Skin epidermis (tissue), 12 donors: ENCODE results near the gene PACRG.
"Not testable (repeated sequence)": the region's sequence is repeated elsewhere in the genome, so short reads cannot be mapped to it uniquely, and the experiment has no call there.

Source experiments
- H3K27ac ChIP-seq, 21 experiments: fragments of 200-600 bp; sonication (generic) in 11 of 21; one replicate each; pipeline ENCODE4 v1.5.0; 2020; ENCODE audit warnings: mild to moderate bottlenecking in 3 of 21, inconsistent platforms in 2 of 21, moderate library complexity in 2 of 21
- H3K4me3 ChIP-seq, 7 experiments: fragments of 200-600 bp; sonication (generic) in 2 of 7; one replicate each; pipeline ENCODE4 v1.5.0; 2020; ENCODE audit warnings: inconsistent platforms in 2 of 7, mild to moderate bottlenecking in 2 of 7, moderate library complexity in 1 of 7

Gene PACRG

DNA sequence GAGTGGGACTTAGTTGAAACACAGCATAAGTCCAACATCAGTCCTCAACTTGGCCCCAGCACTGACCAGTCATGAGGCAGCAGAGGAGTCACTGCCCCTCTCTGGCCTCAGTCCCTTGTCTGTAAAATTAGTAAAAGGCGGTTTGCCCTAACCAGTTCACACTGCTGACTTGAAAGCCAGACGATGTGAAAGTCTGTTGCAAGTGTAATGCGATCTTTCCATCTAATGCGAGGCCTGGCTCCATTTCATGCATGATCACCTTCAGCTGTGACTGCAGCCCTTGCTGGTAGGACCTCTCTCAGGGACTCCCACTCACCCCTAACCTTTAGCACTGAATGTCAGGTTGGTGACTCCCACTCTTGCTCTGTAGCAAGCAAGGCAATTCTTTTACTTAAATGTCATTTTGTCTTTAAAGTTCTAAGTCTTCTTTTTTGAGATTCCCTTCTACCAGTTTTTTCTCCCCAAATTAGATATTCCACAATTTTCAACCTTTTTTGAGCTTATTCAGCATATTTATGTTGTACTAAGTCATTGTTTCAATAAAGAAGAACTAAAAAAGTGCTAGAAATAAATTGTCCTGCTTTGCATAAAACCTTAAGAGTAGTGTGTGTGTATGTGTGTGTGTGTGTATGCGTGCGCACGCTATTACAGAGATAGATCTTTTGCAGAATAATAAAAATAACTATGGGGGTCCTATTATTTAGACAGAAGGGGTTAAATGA is 245.5 kb downstream of the PACRG start:
- Histone ChIP-seq H3K4me3 (no peak overlapping the region), H3K27ac (no peak overlapping the region)

DNA sequence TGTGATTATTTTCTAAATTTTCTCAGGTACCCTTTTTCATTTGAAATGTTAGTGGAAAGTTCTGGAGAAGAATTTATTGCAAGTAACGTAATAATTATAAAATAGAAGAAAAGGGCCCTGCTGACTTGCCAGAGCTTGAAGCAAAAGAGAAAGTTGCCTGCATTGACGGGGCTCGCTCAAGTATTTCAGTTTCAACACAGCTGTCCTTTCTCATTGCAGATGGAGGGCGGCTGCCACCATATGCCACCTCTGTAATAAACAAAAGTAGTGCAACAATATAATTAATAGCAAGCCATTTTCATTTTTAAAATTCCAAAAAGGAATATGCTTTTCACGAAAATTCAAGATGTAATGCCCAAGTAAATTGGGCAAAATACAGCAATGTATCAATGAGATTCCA is 246.2 kb downstream of the PACRG start:
- H3K4me3 ChIP-seq, result no peak overlapping the region
- no peak overlapping the region for H3K27ac ChIP-seq

DNA sequence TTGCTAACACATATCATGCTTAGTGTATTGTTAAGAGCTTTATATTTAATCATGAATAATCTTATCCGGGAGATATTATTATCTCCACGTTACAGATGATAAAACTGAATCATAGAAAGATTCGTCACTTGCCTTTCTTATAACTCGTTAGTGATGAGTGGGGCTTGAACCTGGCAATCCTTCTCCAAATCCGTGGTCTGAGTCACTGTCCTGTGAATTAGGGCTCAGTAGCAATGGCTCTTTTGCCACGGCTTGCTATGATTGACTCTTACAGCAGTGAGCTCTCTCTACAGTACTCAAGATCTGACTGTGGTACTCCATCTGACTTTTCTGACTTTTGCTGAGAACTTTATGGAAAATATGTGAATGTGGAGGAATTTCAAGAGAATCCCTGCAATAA is 246.9 kb downstream of the PACRG start:
- no peak overlapping the region for H3K4me3 ChIP-seq
- H3K27ac ChIP-seq, result no peak overlapping the region

DNA sequence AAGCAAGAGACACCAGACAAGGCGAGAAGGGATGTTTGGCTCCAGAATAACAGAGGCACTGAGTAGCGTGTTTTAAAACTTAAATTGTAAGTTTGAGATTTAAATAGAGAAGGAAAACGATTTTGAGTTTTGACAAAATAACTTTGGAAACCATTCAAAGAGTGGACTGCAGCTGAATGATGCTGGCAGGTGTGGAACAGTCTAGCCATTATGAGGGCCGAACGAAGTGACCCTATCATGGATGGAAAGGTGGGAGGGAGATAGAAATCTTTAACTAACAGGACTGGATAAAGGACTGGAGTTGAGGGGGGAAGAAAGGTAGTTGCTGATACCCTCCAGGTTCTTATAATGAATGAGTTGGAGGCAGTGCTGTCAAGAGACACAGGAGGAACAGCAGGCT is 248.4 kb downstream of the PACRG start:
- H3K27ac ChIP-seq, result no peak overlapping the region
- no peak overlapping the region for H3K4me3 ChIP-seq

DNA sequence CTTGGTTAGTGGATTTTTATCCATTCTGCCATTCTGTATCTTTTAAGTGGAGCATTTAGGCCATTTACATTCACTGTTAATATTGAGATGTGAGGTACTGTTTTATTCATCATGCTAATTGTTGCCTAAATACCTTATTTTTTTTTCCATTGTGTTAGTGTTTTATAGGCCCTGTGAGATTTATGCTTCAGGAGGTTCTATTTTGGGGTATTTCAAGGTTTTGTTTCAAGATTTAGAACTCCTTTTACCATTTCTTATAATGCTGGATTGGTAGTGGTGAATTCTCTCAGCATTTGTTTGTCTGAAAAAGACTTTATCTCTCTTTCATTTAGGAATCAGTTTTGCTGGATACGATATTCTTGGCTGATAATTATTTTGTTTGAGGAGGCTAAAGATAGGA is 255.5 kb downstream of the PACRG start:
- not testable (repeated sequence) for H3K4me3 ChIP-seq, H3K27ac ChIP-seq

DNA sequence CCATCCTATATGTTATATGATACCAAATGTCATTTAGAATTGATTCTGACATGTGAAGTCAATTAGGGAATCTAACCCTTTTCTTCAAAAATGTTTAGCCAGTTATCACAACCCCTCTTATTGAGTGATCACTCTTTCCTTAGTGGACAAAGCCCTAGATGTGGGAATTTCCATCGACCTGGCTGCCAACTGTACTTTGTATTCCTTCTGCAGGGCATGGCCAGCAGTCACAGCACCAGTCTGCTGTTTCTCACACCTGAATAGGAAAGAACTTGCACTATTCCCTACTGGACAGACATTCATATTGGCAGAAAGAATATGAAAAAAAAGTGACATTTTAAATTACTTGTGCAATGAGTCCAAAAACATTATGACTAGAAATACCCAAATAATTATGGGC is 271.0 kb downstream of the PACRG start:
- Histone ChIP-seq H3K4me3 (no peak overlapping the region), H3K27ac (no peak overlapping the region)

DNA sequence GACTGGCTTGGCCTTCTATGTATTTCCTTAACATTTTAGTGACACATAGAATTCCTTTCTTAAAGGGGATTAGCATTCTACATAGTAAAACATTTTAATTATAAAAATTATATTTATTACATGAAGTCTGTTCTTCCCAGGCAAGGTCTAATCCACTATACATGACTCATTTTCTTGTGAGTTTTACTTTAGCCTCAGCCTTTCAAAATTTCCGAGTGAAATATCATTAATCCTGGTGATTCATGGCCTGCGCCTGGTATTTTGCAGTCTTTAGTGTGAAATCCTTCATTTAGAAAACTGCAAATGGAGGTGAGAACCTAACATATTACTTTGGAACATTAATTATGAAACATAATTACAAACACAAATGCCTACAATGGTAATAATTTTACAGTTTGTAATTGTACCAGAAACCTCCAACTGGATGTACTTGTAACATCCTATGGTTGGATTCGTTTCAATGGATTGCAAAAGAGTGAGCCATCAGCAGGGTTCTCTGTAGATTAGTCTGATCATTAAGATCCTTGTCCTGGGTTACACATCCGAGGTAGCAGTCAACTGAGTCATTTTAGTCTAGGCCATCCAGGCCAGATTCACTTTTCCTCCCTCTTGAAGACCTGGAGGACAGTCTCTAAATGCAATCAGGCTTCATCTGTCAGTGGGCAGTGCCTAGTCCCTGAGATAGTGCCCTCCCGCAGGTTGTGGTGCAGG is 272.0 kb downstream of the PACRG start:
- H3K27ac ChIP-seq, result peak overlapping the region in 1 of 21 experiments; percentile 45

DNA sequence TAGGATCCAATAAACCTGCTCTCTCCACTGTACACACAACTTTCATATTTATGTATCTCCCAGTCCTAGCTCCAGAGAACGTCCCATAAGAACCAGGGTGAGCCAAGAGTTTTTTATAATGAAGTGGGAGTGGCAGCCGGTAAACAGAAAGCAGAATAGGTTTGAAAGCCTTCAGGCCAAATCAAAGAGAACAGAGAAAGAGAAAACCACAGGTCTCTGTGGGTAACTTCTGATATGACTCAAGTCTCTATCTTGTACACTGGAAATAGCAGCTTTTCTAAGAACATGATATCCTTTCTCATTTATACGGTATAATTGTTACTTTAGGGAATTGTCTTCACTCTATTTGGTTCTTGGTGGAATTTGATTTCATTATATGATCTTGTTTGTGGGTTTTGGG is 273.6 kb downstream of the PACRG start:
- Histone ChIP-seq H3K4me3 (no peak overlapping the region), H3K27ac (no peak overlapping the region)

More for the DNA sequence above, 272.0 kb downstream of the PACRG start:
- no peak overlapping the region for H3K4me3 ChIP-seq

DNA sequence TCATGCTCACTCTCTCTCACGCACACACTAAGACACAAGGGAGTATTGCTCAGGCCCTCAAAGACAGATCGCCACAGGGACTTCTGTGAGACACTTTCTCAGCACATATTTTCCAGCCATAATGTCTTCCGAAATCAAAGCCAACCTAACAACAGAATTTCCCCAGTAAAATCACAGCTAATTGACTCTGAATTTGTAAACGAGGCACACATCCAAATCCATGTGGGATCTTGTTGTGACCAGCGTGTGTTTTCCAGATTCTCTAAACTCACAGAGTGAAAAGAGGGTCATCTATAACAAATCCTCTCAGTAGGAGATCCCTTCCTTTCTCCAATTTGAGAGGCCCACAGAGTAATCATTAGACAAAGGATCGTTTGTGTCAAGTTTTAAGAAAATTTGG is 280.4 kb downstream of the PACRG start:
- H3K27ac ChIP-seq, result no peak overlapping the region
- no peak overlapping the region for H3K4me3 ChIP-seq

DNA sequence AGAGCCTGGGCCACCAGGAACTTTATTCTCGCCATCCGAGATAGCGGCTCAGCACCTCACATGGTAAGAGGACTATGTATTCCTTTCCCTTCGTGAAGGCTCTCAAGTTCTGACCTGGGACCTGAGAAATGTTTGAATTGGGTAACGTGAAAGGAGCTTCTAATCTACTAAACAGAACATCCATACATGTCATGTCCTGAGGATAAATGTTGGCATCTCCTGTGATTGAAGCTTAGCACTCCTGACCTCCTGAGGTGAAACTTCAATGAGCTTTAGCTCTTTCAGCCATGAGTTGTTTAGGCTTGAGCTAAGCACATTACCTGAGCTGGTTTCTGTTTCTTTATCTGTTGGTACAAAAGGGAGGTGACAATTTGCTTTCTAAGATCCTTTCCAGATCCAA is 280.9 kb downstream of the PACRG start:
- Histone ChIP-seq H3K27ac (no peak overlapping the region), H3K4me3 (no peak overlapping the region)

DNA sequence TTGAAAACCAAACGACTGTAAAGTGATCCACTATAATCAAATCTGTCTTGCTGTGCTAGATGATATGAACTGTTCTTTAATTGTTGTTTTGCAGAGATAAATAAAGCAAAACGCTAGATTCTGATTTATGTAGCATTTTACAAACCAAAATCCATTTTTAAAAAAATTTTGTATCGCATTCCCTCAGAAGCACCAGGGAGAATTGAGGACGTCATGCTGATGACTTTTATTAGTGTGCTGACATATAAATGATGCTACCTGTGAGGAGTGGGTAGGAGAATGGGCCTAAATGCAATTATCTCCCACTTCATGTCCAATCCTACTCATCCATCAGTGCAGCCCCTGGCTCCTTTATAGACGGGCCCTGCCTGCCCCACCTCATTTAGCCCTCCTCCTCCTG is 282.4 kb downstream of the PACRG start:
- no peak overlapping the region for H3K27ac ChIP-seq

DNA sequence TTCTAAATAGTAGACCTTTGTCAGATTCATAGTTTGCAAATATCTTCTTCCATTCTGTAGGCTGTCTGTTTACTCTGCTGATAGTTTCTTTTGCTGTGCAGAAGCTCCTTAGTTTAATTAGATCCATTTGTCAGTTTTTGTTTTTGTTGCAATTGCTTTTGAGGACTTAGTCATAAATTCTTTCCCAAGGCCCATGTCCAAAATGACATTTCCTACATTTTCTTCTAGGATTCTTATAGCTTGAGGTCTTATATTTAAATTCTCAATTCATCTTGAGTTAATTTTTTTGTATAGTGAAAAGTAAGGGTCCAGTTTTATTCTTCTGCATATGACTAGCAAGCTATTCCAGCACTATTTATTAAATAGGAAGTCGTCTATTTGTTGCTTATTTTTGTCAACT is 287.0 kb downstream of the PACRG start:
- Histone ChIP-seq H3K27ac (peak overlapping the region in 1 of 21 experiments; percentile 12), H3K4me3 (no peak overlapping the region)

More for the DNA sequence above, 282.4 kb downstream of the PACRG start:
- H3K4me3 ChIP-seq, result no peak overlapping the region

DNA sequence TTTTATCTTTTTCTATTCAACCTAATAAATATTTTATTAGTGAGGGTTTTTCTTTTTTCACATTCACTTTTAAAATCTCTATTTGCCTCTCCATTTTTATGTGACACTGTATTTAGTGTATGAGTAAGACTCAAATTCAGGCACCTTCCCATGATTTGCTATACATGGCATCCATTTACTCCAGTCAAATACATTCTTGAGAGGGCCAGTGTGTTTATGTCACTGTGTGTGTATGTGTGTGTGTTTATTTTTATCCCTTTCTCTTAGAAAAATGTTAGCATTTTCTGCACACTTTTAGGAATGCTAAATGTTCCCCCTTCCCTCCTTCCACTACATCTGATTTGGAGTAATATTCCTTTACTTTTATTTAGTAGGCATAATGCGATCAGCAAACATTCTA is 290.0 kb downstream of the PACRG start:
- H3K27ac ChIP-seq, result no peak overlapping the region
- no peak overlapping the region for H3K4me3 ChIP-seq

DNA sequence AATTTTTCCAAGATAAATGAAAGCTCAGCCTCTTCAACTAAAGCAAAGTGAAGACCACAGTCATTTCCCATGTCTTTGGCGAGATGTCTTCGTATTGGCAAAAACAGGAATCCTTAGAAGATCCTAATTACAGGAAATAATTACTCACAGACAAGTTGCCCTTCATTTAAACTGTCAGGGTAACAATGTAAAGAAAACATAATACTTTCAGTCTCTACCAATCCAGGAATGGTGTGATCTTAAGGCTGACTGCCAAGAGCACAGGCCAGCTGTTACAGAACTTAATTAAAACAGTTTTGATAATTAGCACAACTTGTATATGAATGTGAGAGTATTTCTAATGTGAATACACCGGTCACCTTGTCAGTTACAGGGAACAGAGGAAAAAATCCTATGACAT is 292.2 kb downstream of the PACRG start:
- no peak overlapping the region for H3K27ac ChIP-seq

DNA sequence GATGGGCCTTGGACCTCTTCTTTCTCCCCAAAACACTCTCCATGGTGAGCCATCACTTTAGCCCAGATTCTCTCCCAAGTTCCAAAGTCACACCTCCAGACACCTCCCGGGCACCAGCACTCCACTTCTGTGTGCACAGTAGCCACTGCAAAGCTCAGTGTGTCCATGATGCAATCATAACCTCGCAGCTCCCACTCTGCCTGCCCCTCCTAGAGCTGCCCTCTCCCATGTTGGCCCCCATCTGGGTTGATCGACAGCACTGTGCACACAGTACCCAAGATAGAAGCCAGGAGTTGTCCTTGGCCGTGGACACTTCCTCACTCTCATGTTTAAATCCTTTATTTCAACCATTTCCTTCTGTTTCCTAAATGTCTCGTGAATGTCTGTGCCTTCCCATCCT is 293.3 kb downstream of the PACRG start:
- H3K4me3 ChIP-seq, result no peak overlapping the region
- no peak overlapping the region for H3K27ac ChIP-seq

More for the DNA sequence above, 292.2 kb downstream of the PACRG start:
- H3K4me3 ChIP-seq, result no peak overlapping the region

DNA sequence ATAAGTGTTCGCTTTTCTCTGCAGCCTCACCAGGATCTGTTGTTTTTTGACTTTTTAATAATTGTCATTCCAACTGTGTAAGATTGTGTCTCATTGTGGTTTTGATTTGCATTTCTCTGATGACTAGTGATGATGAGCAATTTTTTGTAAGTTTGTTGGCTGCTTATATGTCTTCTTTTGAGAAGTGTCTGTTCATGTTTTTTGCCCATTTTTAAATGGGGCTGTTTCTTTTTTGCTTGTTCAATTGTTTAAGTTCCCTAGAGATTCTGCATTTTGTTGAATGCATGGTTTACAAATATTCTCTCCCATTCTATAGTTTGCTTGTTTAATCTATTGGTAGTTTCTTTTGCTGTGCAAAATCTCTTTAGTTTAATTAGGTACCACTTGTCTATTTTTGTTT is 295.9 kb downstream of the PACRG start:
- no peak overlapping the region for H3K4me3 ChIP-seq
- H3K27ac ChIP-seq, result no peak overlapping the region

DNA sequence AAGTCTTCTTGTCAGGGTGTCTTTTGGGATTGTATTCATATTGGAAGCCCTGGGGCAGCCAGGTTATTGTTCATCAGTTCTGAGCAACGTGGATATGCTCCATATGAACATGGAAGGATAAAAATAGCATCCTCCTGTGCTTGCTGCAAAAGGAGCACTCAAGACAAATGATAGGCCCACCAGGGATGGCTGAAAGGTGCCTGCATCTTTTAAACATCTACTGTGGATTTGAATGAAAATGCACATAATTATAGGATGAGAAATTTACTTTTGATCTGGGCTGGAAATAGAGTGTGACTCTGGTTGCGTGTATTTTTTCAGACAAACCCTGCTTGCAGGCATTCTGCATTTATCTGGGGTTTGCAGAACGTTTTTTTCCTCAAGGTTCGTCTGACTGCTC is 299.1 kb downstream of the PACRG start:
- no peak overlapping the region for H3K4me3 ChIP-seq
- H3K27ac ChIP-seq, result no peak overlapping the region

DNA sequence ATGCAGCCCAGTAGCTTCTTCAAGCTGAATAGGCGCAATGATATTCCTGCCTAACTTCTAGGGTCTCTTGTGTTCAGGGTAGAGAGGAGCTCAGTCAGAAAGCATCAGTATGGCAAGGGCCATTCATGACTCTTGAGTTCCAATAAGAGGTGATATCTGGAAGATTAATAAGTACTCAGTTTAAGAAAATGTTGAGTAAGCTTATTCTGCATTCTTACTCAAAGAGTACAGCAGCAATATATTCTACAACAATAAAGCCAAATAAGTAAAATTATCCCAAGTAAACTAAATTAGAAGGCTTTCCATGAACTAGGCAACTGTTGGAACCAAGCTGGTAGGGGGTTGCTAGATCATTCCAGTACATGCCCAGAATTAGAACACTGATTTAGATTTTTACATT is 303.2 kb downstream of the PACRG start:
- Histone ChIP-seq H3K4me3 (no peak overlapping the region), H3K27ac (no peak overlapping the region)

DNA sequence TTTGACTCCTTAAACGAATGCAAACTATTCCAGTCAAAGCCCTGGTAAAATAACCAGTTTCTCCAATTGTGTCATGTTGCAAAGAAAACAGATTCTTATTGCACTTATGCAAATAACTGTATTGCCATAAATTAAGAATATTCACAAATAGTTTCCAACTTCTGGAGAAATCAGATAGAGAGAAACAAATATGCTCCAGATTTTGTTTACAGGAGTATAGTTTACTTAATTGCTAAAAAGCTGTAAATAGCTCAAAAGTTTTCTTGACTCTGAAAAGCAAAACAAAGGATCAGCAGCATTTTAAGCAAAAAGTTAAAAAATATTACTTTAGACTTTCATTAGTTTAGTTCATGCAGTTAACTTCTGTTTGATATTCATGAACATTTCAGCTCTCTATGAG is 304.2 kb downstream of the PACRG start:
- H3K4me3 ChIP-seq, result no peak overlapping the region
- no peak overlapping the region for H3K27ac ChIP-seq

DNA sequence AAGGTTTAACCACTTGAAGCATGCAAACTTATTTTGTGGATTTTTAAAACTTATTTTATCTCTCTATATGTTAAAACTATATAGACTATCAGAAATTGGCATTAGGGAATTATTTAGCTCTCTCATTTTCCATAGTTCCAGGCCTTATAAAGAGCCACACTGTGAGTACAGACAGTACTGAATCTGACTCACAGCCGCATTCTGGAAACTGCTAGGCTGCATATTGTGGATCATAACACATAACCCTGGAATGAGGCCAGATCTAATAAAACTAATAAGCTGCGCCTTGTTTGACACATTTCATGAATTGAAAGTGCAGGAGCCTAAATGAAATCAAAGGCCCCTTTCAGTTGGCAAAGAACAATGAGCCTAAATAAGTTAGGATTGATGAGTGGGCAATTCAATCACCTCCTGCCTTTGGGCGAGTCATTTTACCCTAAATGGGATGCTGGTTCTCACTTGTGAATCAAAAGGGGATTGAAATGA is 308.4 kb downstream of the PACRG start:
- no peak overlapping the region for H3K4me3 ChIP-seq
- H3K27ac ChIP-seq, result no peak overlapping the region

DNA sequence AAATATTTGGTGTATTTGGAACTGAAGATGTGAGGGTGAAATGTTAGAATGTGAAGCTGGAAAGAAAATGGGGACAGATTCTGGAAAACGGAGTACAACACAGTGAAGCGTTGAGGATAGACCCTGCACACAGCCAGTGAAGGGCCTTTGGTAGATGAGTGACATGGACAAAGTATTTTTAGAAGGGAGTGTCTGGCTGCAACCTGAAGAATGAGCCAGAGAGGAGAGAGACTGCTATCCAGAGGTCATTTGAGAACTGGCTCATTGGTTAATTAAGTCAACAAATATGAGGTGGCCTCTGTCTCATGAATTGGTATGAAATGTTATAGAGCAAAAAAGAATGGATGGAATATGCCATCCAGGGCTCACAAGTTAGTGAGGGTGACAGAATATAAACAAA is 310.5 kb downstream of the PACRG start:
- Histone ChIP-seq H3K27ac (no peak overlapping the region), H3K4me3 (no peak overlapping the region)
